HepG2 (cell line): ENCODE results near the gene PTPRN. TPM values are rescaled to one million over a fixed set of nuclear protein-coding genes. Genes with fewer than 3 reads are reported as not detected.

ENCODE experiments used
- BRF2 ChIP-seq: sonication (generic); formaldehyde crosslinking; IDR thresholded peaks from 2 replicates; pipeline ENCODE4 v1.8.1; 2022; ENCODE audit warnings: mild to moderate bottlenecking, missing genetic modification reagents
- CREB1 ChIP-seq, 2 experiments: fragments of 450-650 bp in 1 of 2; IDR thresholded peaks; 2 replicates each; pipeline ENCODE4 v1.6.1; 2016 to 2017; ENCODE audit warnings: control low read depth in 1 of 2, mild to moderate bottlenecking in 1 of 2, missing compliant biosample characterization in 1 of 2, missing genetic modification characterization in 1 of 2
- HBP1 ChIP-seq: IDR thresholded peaks from 2 replicates; pipeline ENCODE4 v1.6.1; 2016; ENCODE audit warnings: low read depth, control low read depth
- HDAC6 ChIP-seq: fragments of 200-600 bp; sonication (generic); IDR thresholded peaks from 2 replicates; pipeline ENCODE4 v1.7.0; 2017; ENCODE audit warnings: mild to moderate bottlenecking, antibody characterized with exemption, low read length, low read depth
- KDM5A ChIP-seq: fragments of 200-600 bp; sonication (generic); IDR thresholded peaks from 2 replicates; pipeline ENCODE4 v1.7.0; 2018; ENCODE audit warnings: antibody characterized with exemption, mild to moderate bottlenecking, low read length, borderline replicate concordance
- KDM6A ChIP-seq: IDR thresholded peaks from 2 replicates; pipeline ENCODE4 v1.6.1; 2016; ENCODE audit warnings: low read depth
- SPEN ChIP-seq: sonication (generic); formaldehyde crosslinking; IDR thresholded peaks from 2 replicates; pipeline ENCODE4 v1.5.1; 2020; ENCODE audit warnings: low read depth, mild to moderate bottlenecking, missing genetic modification reagents
- TAF15 ChIP-seq: fragments of 200-400 bp; formaldehyde crosslinking; IDR thresholded peaks from one replicate; pipeline ENCODE4 v1.6.1; 2018; ENCODE audit warnings: mild to moderate bottlenecking, low read depth, low read length; ENCODE audit not compliant: poor library complexity, severe bottlenecking
- TFAP4 ChIP-seq: sonication (generic); IDR thresholded peaks from 2 replicates; pipeline ENCODE4 v1.6.1; 2016; ENCODE audit warnings: low read depth, borderline replicate concordance
- TGIF2 ChIP-seq: IDR thresholded peaks from 2 replicates; pipeline ENCODE4 v1.6.1; 2016; ENCODE audit warnings: control low read depth, missing compliant biosample characterization
- TOPORS ChIP-seq: sonication (generic); formaldehyde crosslinking; IDR thresholded peaks from 2 replicates; pipeline ENCODE4 v1.8.0; 2023; ENCODE audit warnings: mild to moderate bottlenecking, missing genetic modification reagents
- U2AF2 ChIP-seq: fragments of 200-400 bp; formaldehyde crosslinking; IDR thresholded peaks from 2 replicates; pipeline ENCODE4 v1.6.1; 2017; ENCODE audit warnings: low read depth, mild to moderate bottlenecking, low read length
- ZBED4 ChIP-seq: sonication (generic); formaldehyde crosslinking; IDR thresholded peaks from 2 replicates; pipeline ENCODE4 v1.4.0; 2020; ENCODE audit warnings: missing genetic modification reagents, borderline replicate concordance
- ZNF460 ChIP-seq: sonication (generic); formaldehyde crosslinking; IDR thresholded peaks from 2 replicates; pipeline ENCODE4 v1.5.1; 2020; ENCODE audit warnings: missing genetic modification reagents, mild to moderate bottlenecking, borderline replicate concordance
- ZNF710 ChIP-seq: sonication (generic); formaldehyde crosslinking; IDR thresholded peaks from 2 replicates; pipeline ENCODE4 v1.5.0; 2020; ENCODE audit warnings: mild to moderate bottlenecking, missing genetic modification reagents, borderline replicate concordance
- ZNF713 ChIP-seq: sonication (generic); formaldehyde crosslinking; IDR thresholded peaks from 2 replicates; pipeline ENCODE4 v1.4.0; 2020; ENCODE audit warnings: mild to moderate bottlenecking, missing genetic modification reagents
- ZNF790 ChIP-seq: sonication (generic); formaldehyde crosslinking; IDR thresholded peaks from 2 replicates; pipeline ENCODE4 v1.8.0; 2022; ENCODE audit warnings: missing genetic modification reagents, mild to moderate bottlenecking, borderline replicate concordance
- polyA plus RNA-seq, 8 experiments: library from polyadenylated mRNA; depleted of rRNA in 3 of 8; stranded (reverse) in 7 of 8; unstranded in 1 of 8; fragments of >200 nt; fragmentation: Illumina TruSeq in 4 of 8; extraction: Trizol in 4 of 8; gene quantifications; 2 replicates each; pipeline versions ENCODE4 v1.2.1 to v1.2.3, GENCODE V29; 2011 to 2016; ENCODE audit warnings: low read depth in 4 of 8, missing spikeins in 1 of 8, mixed read lengths in 1 of 8; ENCODE audit not compliant: insufficient read depth in 1 of 8
- total RNA-seq, 5 experiments: library from RNA; depleted of rRNA; stranded (reverse); fragments of >200 nt; fragmentation: Illumina TruSeq; extraction: Trizol; gene quantifications; 2 replicates each; pipeline ENCODE4 v1.2.3, GENCODE V29; 2016; ENCODE audit warnings: low read depth in 1 of 5

PTPRN gene
- total and polyA plus RNA-seq, 2 of the 13 experiments (the other 11 are each of a cell fraction or from before 2014, with no cell fraction given): 0.26 TPM; not detected in 1

GRCh38 chr2:219277703-219278654 lies 31.2 kb downstream of the PTPRN start (continued):
- TF ChIP-seq TAF15 (no peak), TGIF2 (CRISPR knock-in tag) (peak; percentile 34; the same call in 1 of the 2 replicates), HBP1 (CRISPR knock-in tag) (0 out of 2 replicates have a peak, but pooled peaks have one; percentile 47), CREB1 (IDR thresholded peaks at IDR 0.05) (no peak), CREB1 (CRISPR knock-in tag; IDR thresholded peaks at IDR 0.05) (0 out of 2 replicates have a peak, but pooled peaks have one; percentile 6), TOPORS (CRISPR knock-in tag) (peak; percentile 3; the same call in 1 of the 2 replicates), ZNF710 (CRISPR knock-in tag) (peak; percentile 38; the same call in 1 of the 2 replicates), BRF2 (CRISPR knock-in tag) (no peak), KDM5A (no peak), ZNF713 (CRISPR knock-in tag) (no peak), ZNF790 (no peak), TFAP4 (no peak), ZBED4 (CRISPR knock-in tag) (no peak), KDM6A (no peak), SPEN (no peak), ZNF460 (CRISPR knock-in tag) (no peak), U2AF2 (no peak), HDAC6 (no peak)
